ENCODE data around the gene IST1. TPM values are rescaled to one million over a fixed set of nuclear protein-coding genes. Genes with fewer than 3 reads are reported as not detected.

The IST1 gene
- total and polyA plus RNA-seq, 10 of the 15 experiments (the other 5 are each of a cell fraction or from before 2014, with no cell fraction given), result 97.3 to 293 (median 138) TPM

DNA sequence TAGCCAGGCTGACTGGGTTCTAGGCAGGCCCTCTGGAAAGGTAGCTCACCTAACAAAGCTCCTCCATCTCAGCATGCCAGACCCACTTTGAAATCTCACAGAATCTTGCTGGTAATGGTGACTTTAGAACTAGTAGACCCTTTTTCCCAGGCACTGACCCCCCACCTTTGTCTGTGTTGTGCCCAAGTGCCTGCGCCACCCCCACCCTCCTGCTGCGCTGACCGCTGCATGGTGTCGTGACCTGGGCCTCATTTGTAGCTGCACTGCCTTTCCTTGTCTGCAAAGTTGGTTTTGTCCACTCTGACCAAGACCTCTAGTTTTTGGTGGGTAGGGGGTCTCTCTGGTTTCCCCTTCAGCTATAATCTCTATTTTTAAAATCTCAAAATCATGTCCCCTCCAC is 42.8 kb upstream of the IST1 start:
- no TSS peak for BruUV-seq (replicated peaks)
- TF ChIP-seq SP1 (IDR thresholded peaks at IDR 0.05; ENCODE audit: low read depth, low read length) (no peak), PML (IDR thresholded peaks at IDR 0.05; ENCODE audit: low read length) (no peak), NFXL1 (IDR thresholded peaks at IDR 0.05; ENCODE audit: borderline replicate concordance) (no peak), CREM (IDR thresholded peaks at IDR 0.05; ENCODE audit: low read depth) (no peak), EP300 (IDR thresholded peaks at IDR 0.05; ENCODE audit: borderline replicate concordance in 1 of 2, control insufficient read depth in 1 of 2, low read depth in 2 of 2, low read length in 2 of 2) (no peak), RUNX3 (IDR thresholded peaks at IDR 0.05; ENCODE audit: low read length) (no peak), TCF7 (IDR thresholded peaks at IDR 0.05; ENCODE audit: borderline replicate concordance) (no peak), KLF5 (IDR thresholded peaks at IDR 0.05; ENCODE audit: partially characterized antibody) (no peak), NFYB (IDR thresholded peaks at IDR 0.05; ENCODE audit: insufficient read depth, low read depth, low read length) (no peak)
- TF ChIP-seq, protein P1, sequence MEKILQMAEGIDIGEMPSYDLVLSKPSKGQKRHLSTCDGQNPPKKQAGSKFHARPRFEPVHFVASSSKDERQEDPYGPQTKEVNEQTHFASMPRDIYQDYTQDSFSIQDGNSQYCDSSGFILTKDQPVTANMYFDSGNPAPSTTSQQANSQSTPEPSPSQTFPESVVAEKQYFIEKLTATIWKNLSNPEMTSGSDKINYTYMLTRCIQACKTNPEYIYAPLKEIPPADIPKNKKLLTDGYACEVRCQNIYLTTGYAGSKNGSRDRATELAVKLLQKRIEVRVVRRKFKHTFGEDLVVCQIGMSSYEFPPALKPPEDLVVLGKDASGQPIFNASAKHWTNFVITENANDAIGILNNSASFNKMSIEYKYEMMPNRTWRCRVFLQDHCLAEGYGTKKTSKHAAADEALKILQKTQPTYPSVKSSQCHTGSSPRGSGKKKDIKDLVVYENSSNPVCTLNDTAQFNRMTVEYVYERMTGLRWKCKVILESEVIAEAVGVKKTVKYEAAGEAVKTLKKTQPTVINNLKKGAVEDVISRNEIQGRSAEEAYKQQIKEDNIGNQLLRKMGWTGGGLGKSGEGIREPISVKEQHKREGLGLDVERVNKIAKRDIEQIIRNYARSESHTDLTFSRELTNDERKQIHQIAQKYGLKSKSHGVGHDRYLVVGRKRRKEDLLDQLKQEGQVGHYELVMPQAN (conservative IDR thresholded peaks at IDR 0.05), result no peak
- TF ChIP-seq, protein P2, sequence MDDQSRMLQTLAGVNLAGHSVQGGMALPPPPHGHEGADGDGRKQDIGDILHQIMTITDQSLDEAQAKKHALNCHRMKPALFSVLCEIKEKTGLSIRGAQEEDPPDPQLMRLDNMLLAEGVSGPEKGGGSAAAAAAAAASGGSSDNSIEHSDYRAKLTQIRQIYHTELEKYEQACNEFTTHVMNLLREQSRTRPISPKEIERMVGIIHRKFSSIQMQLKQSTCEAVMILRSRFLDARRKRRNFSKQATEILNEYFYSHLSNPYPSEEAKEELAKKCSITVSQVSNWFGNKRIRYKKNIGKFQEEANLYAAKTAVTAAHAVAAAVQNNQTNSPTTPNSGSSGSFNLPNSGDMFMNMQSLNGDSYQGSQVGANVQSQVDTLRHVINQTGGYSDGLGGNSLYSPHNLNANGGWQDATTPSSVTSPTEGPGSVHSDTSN (IDR thresholded peaks at IDR 0.05; ENCODE audit: insufficient replicate concordance, low read depth, low read length), result no peak
- TF ChIP-seq, protein P3, sequence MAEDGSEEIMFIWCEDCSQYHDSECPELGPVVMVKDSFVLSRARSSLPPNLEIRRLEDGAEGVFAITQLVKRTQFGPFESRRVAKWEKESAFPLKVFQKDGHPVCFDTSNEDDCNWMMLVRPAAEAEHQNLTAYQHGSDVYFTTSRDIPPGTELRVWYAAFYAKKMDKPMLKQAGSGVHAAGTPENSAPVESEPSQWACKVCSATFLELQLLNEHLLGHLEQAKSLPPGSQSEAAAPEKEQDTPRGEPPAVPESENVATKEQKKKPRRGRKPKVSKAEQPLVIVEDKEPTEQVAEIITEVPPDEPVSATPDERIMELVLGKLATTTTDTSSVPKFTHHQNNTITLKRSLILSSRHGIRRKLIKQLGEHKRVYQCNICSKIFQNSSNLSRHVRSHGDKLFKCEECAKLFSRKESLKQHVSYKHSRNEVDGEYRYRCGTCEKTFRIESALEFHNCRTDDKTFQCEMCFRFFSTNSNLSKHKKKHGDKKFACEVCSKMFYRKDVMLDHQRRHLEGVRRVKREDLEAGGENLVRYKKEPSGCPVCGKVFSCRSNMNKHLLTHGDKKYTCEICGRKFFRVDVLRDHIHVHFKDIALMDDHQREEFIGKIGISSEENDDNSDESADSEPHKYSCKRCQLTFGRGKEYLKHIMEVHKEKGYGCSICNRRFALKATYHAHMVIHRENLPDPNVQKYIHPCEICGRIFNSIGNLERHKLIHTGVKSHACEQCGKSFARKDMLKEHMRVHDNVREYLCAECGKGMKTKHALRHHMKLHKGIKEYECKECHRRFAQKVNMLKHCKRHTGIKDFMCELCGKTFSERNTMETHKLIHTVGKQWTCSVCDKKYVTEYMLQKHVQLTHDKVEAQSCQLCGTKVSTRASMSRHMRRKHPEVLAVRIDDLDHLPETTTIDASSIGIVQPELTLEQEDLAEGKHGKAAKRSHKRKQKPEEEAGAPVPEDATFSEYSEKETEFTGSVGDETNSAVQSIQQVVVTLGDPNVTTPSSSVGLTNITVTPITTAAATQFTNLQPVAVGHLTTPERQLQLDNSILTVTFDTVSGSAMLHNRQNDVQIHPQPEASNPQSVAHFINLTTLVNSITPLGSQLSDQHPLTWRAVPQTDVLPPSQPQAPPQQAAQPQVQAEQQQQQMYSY (CRISPR knock-in tag; IDR thresholded peaks at IDR 0.05), result no peak
- TF ChIP-seq, protein P4, sequence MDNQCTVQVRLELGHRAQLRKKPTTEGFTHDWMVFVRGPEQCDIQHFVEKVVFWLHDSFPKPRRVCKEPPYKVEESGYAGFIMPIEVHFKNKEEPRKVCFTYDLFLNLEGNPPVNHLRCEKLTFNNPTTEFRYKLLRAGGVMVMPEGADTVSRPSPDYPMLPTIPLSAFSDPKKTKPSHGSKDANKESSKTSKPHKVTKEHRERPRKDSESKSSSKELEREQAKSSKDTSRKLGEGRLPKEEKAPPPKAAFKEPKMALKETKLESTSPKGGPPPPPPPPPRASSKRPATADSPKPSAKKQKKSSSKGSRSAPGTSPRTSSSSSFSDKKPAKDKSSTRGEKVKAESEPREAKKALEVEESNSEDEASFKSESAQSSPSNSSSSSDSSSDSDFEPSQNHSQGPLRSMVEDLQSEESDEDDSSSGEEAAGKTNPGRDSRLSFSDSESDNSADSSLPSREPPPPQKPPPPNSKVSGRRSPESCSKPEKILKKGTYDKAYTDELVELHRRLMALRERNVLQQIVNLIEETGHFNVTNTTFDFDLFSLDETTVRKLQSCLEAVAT (IDR thresholded peaks at IDR 0.05), result no peak
- TF ChIP-seq, protein P5, sequence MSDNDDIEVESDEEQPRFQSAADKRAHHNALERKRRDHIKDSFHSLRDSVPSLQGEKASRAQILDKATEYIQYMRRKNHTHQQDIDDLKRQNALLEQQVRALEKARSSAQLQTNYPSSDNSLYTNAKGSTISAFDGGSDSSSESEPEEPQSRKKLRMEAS (IDR thresholded peaks at IDR 0.05; ENCODE audit: low read depth, low read length), result no peak
- H3K36me3 ChIP-seq (ENCODE audit: control insufficient read depth in 2 of 2, insufficient read depth in 2 of 2, low read length in 1 of 2), result peaks cover 23 to 28% of the 10 kb centered on the region in 2 experiments
- ChIA-PET RAD21 (ENCODE audit: unreplicated experiment) (interaction anchor here (1.0 to 2.7 kb wide), 6 partner anchors 9 to 57 kb away, joined by 3 to 12 read pairs (median 6); partner anchors contain the start of gene AP1G1), CTCF (interaction anchor here (0.8 to 1.1 kb wide), 4 partner anchors 12 to 109 kb away, joined by 3 to 5 read pairs (median 3); no protein-coding TSS in a partner anchor), POLR2A (interaction anchor here (0.7 to 2.6 kb wide), 6 partner anchors 8 to 44 kb away, joined by 3 to 15 read pairs (median 4); partner anchors contain the start of gene AP1G1), SMC1A (ENCODE audit: uncharacterized antibody, unreplicated experiment) (interaction anchor here (0.6 to 1.9 kb wide), 7 partner anchors 9 to 45 kb away, joined by 3 to 8 read pairs (median 4); no protein-coding TSS in a partner anchor)
- H3K27me3 ChIP-seq (replicated peaks in 1 of 2; ENCODE audit: control insufficient read depth in 2 of 2, insufficient read depth in 2 of 2, low read length in 1 of 2), result no peaks in the 10 kb centered on the region
- no peak overlapping the region; the same call in 1 of the 2 replicates for H3K9ac ChIP-seq (ENCODE audit: control insufficient read depth, insufficient read depth, low read length)
- no peak for ATAC-seq
- peaks cover 35% of the 10 kb centered on the region for H3K79me2 ChIP-seq (ENCODE audit: control insufficient read depth, insufficient read depth, low read length)
- WGBS (ENCODE audit: insufficient coverage, insufficient replicate concordance, low lambda C conversion rate, missing lambda C conversion rate), result 100% methylated on average over 4 of the region's 4 CpGs
- in situ Hi-C loops (cut with MboI) (no loop called here), intact Hi-C loops (cut with micrococcal nuclease; ENCODE audit: unreplicated experiment) (loop anchor here (2.0 kb wide), 1 partner anchor 44 kb away; the partner anchor contains the start of gene AP1G1)
- no peak for DNase-seq (ENCODE audit: low read depth, low spot score)
- H3K27ac ChIP-seq (ENCODE audit: control insufficient read depth, insufficient read depth), result peak overlapping the region; percentile 86
- peak overlapping the region; percentile 87 for H3K4me2 ChIP-seq (ENCODE audit: control insufficient read depth, insufficient read depth)
- no peaks in the 10 kb centered on the region for H4K20me1 ChIP-seq (ENCODE audit: control insufficient read depth, insufficient read depth)
- peaks cover 36% of the 10 kb centered on the region for H3K4me1 ChIP-seq (ENCODE audit: control insufficient read depth, insufficient read depth, low read length)
- H2AFZ ChIP-seq (ENCODE audit: control insufficient read depth, low read depth, low read length), result no peak overlapping the region
- no peak overlapping the region for H3K4me3 ChIP-seq
- no peak for FAIRE-seq
- no peaks in the 10 kb centered on the region for H3K9me3 ChIP-seq (replicated peaks; ENCODE audit: control insufficient read depth, insufficient read depth, low read length)

Data from GM12878 (cell line).